Right ventricle myocardium superior (tissue), 1 donor: Measurements from ENCODE around the gene GCDH. TPM values are rescaled to one million over a fixed set of nuclear protein-coding genes. Genes with fewer than 3 reads are reported as not detected.
"Not testable (repeated sequence)": the region's sequence is repeated elsewhere in the genome, so short reads cannot be mapped to it uniquely, and the experiment has no call there.

ENCODE experiments used
- ATAC-seq: fragments of 200-7000 bp; cut with Tn5 transposase; one replicate; pipeline ENCODE4 v1.9.1; 2020; ENCODE audit warnings: mild to moderate bottlenecking; ENCODE audit not compliant: poor library complexity
- DNase-seq: peaks from one replicate; pipeline ENCODE4 v3.0.0-alpha.2; 2020
- intact Hi-C: fragments of 100-400 bp; cut with DNase I; formaldehyde crosslinking; loops from one replicate; pipeline ENCODE4 v1.11.2; 2022
- long read RNA-seq: library from polyadenylated mRNA; unstranded; transcript quantifications from one replicate; pipeline ENCODE4 v2.0.0, GENCODE V29; 2021
- total RNA-seq: library from RNA; stranded (reverse); fragmentation: NEBNext Ultra II Directional; extraction: Animal tissue kit (Norgen Biotek cat#: 25700); gene quantifications from one replicate; pipeline ENCODE4 v1.2.1, GENCODE V29; 2021
- donor health status: DM: no; HTN: yes; CAD: no; lungs with severe emphysema.

The GCDH gene
- total RNA-seq = 39.5 TPM
- long read RNA-seq, transcript GCDH-201 (12 exons, 1,956 nt) = major isoform, 70 of 88 reads
- long read RNA-seq, partial matches to known transcripts = 7 of 88 reads
- long read RNA-seq, other reads (novel, unspliced or antisense) = 10 of 88 reads

DNA sequence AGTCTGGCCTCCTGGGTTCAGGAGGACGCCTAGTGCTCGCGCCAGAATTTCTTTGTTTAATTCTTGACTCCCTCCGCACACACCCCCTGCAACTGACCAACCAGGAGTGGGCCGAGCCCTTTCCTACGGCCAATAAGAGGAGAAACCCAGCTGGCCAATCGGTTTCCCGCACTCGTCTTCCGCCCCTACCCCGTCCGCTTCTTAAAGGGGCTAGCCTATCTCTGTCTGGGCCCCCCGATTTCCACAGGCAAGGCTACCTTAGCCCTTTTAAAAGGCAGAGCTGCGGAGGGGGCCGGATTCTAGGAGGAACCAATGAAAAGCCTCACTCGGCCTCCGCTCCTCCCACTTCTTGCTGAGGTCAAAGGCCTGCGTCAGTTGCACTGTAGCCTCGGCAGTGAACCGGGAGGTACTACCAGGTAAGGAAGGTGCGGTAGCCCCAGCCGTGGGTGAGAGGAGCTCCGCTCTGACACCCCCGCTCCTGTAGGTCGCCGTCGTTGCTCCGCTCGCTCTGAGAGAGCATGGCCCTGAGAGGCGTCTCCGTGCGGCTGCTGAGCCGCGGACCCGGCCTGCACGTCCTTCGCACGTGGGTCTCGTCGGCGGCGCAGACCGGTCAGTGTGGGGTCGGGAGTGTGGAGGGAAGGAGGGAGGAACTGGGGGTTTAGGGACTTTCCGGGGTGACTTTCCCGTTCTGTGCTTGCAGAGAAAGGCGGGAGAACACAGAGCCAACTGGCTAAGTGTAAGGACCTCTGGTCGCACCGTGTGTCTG, at the start of gene GCDH:
Gene GCDH, plus strand, starts transcription at position 374 of the 766 bp plus-strand sequence. Its CDS starts 145 bp downstream, at position 519.
- intact Hi-C loops = no loop called here
- ATAC-seq (peak; percentile 99), DNase-seq (peak; percentile 97)

DNA sequence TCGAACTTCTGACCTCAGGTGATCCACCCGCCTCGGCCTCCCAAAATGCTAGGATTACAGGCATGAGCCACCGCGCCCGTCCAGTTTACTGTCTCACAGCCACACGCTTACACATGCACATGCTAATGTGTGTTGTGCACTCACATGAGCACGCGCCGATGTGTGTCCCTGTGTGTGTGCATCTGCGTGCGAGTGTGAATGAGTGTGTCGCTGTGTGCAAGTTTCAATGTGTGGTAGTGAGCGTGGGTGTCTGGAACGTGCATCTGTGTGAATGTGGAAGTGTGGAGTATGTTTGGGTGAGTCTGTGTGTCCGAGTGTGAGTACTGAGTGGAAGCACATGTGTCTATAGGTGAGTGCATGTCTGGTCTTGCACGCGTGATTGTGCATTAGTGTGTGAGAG, 48.4 kb upstream of the GCDH start:
- DNase-seq (no peak), ATAC-seq (no peak)
- intact Hi-C loops = no loop called here

DNA sequence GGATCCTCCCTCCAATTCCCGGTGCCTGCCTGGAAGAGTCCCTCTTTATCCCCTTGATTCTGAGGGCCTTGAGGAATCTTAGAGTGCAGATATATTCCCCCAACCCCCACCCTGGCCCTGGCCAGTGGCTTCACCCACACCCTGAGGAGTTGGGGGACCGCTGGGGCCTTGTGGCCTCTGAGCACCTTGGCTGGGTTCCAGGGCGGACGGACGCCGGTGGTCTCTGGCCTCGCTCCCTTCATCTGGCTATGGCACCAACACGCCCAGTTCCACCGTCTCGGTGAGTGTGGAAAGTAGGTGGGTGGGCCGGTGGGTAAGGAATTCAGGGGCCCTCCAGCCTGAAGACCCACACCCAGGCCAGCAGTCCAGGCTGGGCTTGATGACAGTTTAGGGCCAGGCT, 47.6 kb upstream of the GCDH start:
- intact Hi-C loops = no loop called here
- ATAC-seq (no peak), DNase-seq (no peak)

DNA sequence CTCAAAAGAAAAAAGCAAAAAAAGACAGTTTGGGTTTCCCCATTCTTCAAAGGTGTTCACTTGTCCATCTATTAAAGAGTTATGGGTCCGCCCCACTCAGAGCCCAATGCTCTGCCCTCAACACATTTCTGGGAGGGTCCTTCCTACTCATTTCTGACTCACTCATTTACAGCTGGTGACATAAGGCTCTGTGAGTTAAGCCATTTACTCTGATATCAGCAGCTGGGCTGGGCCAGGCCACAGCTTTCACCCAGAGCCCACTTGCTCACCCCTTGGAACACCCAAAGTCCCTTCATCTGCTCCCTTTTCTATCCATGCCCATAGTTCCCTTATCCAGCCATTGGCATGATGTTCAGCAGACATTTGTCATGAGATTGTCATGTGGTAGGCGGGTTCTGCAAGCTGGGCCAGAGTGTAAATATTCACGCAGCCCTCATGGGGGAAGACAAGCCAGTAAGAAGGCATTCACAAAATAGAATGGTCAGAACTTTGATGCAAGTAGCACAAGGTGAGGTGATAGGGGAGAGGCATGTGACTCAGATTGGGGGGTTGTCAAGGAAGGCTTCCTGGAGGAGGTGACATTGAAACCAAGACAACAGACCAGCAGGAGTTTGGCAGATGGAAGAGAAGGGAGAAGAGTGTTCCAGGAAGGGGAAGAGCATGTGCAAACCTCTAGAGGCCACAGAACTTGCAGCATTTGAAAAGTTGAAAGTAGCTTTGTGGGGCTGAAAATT, 46.8 kb upstream of the GCDH start:
- DNase-seq (no peak), ATAC-seq (no peak)
- intact Hi-C loops = no loop called here

DNA sequence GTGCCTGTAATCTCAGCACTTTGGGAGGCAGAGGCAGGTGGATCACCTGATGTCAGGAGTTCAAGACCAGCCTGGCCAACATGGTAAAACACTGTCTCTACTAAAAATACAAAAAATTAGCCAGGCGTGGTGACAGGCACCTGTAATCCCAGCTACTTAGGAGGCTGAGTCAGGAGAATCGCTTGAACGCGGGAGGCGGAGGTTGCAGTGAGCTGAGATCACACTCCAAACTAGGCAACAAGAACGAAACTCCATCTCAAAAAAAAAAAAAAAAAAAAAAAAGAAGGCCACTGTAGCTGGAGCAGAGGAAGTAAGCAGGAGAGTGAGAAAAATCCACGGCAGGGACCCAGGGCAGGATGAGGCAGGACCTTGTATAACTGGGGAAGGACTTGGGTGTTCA, 44.3 kb upstream of the GCDH start:
- DNase-seq, ATAC-seq: not testable (repeated sequence)
- intact Hi-C loops = loop anchor here (5.0 kb wide), 1 partner anchor 79 kb away; no protein-coding TSS in a partner anchor

DNA sequence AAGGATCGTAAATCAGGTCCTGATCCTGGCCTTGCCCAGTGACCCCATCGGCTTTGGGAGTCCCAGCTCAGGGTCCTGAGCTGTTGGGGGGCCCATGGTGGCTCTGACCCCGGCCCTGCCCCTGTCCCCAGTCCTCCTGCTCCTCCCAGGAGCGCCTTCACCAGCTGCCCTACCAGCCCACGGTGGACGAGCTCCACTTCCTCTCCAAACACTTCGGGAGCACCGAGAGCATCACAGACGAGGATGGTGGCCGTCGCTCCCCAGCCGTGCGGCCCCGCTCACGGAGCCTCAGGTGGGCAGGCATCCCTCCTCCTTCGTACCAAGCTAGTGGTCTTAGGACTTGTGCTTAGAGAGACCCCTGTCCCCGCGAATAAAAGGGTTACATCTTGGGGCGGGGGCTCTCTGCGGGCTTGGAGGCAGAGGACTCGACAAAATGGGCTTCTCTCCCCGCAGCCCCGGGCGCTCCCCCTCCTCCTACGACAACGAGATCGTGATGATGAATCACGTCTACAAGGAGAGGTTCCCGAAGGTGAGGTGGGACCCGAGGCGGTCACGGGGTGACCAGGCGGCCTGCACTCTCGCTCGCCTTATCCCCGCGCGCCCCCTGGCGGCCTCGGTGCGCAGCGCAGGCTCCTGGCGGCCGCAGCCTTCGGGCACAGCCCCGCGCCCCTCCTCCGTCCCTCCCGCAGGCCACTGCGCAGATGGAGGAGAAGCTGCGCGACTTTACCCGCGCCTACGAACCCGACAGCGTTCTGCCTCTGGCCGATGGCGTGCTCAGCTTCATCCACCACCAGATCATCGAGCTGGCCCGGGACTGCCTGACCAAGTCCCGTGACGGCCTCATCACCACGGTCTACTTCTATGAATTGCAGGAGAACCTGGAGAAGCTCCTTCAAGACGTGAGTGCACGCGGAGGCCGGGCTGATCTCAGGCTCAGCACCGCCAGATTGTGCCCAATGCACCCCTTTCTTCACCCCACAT, 43.5 kb upstream of the GCDH start:
- intact Hi-C loops = loop anchor here (5.0 kb wide), 1 partner anchor 80 kb away; no protein-coding TSS in a partner anchor
- peak; percentile 99 for ATAC-seq

DNA sequence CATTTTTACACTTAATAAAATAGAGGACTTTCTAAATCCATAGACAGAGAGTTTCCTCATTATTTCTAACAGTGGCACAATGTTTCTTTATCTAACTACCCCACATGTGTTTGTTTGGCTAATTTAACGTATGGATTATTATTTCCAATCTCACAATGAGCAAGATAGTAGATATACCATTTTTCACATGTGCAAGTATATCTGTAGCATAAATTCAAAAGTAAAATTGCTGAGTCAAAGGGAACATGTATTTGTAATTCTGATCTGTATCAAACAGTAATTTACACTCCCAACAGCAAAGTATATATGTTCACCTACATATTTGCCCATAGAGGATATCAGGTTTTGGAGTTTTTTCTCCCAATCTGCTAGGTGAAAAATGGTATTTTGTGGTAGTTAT, 34.3 kb upstream of the GCDH start:
- intact Hi-C loops = no loop called here
- DNase-seq (no peak), ATAC-seq (no peak)

More for the DNA sequence above, 43.5 kb upstream of the GCDH start:
- DNase-seq = peak; percentile 93

DNA sequence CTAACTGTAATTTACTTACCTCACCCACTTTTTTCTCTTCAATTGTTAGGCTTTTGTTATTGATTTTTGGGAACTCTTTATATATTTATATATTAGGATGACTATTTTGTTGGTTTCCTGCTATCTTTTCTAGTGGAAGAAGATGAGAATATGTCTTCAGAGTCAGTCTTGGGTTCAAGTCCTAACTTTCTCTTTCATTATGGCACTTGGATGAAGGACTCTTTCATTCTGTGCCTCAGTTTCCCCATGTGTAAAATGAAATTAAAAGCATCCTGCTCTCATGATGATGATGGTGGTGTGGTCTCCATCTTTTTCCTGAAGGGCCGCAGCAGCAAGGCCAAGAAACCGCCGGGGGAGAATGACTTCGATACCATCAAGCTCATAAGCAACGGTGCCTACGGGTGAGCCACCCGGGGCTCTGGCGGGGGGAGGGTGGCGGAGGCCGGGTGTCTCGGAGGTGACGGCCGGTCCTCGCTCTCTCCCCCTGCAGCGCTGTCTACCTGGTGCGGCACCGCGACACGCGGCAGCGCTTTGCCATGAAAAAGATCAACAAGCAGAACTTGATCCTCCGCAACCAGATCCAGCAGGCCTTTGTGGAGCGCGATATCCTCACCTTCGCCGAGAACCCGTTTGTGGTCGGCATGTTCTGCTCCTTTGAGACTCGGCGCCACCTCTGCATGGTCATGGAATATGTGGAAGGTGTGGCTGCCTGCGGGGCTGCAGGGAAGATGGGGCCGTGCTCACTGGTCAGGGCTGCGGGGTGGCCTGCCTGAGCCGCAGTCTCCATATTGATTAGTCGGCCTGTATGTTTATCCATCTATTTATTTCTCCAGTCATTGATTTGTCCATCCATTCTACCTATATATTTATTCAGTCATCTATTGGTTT, 32.7 kb upstream of the GCDH start:
- no peak for ATAC-seq
- intact Hi-C loops = no loop called here
- no peak for DNase-seq

DNA sequence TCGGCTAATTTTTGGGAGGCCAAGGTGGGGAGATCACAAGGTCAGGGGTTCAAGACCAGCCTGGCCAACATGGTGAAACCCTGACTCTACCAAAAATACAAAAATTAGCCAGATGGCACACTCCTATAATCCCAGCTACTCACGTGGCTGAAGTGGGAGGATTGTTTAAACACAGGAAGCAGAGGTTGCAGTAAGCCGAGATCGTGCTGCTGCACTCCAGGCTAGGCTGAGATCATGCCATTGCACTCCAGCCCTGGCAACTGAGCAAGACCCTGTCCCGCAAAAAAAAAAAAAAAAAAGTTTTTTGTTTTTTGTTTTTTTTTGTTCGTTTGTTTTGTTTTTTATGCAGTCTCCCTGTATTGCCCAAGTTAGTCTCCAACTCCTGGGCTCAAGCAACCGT, 31.4 kb upstream of the GCDH start:
- intact Hi-C loops = no loop called here
- ATAC-seq (no peak), DNase-seq (no peak)

DNA sequence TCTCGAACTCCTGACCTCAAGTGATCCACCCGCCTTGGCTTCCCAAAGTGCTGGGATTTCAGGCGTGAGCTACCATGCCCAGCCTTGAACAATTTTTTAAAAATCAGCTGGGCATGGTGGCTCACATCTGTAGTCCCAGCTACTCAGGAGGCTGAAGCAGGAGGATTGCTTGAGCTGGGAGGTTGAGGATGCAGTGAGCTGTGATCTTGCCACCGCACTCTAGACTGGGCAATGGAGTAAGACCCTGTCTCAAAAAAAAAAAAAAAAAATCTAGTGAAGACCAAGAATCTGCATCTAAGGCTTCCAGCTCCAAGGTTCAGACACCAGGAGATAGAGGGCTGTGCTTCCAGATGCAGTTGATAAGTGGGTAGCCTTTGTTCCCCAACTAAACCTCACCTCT, 26.8 kb upstream of the GCDH start:
- intact Hi-C loops = no loop called here
- DNase-seq (no peak), ATAC-seq (no peak)

DNA sequence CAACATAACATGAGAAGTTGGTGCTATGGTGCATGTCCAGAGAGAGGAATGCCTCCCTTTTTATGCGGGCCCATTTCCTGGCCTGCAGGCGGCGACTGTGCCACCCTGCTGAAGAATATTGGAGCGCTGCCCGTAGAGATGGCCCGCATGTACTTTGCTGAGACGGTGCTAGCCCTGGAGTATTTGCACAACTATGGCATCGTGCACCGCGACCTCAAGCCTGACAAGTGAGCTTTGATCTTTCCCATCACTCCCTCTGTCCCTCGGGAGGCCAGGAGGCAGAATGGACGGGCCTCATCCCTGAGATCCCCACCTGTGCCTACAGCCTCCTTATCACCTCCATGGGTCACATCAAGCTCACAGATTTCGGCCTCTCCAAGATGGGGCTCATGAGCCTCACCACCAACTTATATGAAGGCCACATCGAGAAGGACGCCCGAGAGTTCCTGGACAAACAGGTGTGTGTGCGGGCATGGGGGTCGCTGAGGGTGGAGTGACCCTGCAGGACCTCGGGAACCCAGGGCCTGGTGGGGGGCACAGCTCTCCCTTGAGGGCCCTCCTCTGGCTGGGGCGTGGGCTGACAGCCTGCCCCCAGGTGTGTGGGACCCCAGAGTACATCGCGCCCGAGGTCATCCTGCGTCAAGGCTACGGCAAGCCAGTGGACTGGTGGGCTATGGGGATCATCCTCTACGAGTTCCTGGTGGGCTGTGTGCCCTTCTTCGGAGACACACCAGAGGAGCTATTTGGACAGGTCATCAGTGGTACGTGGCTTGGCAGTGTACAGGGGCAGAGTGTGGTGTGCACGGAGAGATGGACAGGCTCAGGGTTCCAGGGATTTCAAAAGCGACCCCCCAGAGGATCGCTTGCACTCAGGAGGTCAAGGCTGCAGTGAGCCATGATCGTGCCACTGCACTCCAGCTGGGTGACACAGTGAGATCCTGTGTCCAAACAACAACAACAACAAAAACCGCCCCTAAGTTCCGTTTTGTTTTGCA, 25.9 kb upstream of the GCDH start:
- no peak for ATAC-seq
- DNase-seq = no peak
- intact Hi-C loops = no loop called here

DNA sequence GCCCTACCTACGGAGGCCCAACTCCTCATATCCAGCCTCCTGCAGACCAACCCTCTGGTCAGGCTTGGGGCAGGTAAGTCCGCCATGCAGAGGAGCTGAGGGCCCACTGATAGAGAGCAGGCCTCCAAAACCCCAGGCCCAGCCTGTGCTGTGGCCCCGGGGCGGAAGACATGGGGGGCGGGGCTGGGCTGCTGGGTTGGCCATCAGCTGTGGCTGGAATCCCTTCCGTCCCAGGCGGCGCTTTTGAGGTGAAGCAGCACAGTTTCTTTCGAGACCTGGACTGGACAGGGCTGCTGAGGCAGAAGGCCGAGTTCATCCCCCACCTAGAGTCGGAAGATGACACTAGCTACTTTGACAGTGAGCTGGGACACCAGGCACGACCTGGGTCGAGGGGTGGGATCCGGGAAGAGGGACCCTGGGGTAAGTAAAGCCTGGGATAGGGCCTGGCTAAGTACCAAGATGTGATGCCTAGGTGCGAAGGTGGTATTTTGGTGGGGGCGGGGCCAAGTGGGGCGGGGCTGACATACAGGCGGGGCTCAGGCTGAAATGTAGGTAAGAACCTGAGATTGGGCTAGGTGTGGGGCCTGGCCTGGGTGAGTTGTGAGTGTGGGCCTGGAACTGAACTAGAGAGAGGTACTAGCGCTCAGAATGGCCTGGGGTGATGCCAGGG, 25.1 kb upstream of the GCDH start:
- DNase-seq = no peak
- intact Hi-C loops = no loop called here
- ATAC-seq = no peak

DNA sequence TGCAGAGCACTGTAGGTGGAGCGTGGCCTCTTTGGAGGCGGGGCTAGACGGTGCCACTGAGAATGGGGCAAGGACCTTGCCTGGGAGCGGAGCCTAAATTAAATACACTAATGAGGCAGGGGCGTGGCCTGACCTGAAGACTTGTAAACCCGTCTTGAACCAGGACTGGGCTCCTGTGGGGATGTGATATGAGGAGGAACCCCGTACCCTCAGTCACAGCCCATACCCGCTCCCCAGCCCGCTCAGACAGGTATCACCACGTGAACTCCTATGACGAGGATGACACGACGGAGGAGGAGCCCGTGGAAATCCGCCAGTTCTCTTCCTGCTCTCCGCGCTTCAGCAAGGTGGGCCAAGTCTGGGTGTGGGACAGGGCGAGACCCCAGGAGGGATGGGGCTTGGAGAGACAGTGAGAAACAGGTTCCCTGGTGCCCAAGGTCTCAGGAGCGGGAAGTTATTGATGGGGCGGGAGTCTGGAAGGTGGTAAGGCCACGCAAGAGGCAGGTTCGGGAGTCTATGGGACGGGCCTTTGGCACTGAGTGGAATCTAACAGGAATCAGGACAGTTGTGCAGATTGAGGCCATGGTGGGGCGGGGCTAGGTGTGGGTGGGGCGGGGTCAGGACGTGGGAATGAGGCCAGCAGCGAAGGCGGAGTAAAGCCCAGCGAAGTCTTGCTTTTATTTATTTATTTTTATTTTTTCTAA, 24.4 kb upstream of the GCDH start:
- ATAC-seq (no peak), DNase-seq (no peak)
- intact Hi-C loops = no loop called here

DNA sequence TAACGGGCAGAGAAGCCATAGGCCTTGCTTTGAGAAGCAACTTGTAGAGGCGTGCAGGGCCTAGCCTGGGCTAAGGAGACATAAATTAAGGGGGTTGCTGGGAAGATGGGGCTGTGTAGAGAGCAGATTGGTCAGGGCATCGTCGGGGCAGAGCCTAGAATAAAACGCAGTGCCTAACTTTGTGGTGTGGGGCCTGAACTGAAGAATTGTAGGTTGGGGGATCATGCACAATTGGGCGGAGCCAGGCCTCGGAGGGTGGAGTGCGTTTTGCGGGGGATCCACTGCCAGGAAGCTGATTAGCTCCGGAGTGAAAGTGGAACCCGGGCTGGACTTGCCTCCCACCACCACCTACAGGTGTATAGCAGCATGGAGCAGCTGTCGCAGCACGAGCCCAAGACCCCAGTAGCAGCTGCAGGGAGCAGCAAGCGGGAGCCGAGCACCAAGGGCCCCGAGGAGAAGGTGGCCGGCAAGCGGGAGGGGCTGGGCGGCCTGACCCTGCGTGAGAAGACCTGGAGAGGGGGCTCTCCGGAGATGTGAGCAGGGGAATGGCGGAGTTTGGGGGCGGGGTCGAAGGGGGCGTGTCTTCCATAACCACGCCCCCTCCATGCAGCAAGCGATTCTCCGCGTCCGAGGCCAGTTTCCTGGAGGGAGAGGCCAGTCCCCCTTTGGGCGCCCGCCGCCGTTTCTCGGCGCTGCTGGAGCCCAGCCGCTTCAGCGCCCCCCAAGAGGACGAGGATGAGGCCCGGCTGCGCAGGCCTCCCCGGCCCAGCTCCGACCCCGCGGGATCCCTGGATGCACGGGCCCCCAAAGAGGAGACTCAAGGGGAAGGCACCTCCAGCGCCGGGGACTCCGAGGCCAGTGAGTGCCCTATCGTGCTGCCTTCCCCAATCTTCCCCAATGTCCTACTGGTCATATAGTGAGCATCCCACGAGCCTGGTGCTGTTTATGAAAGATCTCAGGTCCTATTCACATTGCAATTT, 23.6 kb upstream of the GCDH start:
- ATAC-seq = peak; percentile 67
- intact Hi-C loops = no loop called here
- peak; percentile 72 for DNase-seq
